Fibroblast of skin of abdomen (primary cell): Measurements from ENCODE around the gene MRTFB.

Experiments used
- DNase-seq: peaks from one replicate; pipeline ENCODE4 v3.0.0-alpha.2; 2013

The MRTFB gene

DNA sequence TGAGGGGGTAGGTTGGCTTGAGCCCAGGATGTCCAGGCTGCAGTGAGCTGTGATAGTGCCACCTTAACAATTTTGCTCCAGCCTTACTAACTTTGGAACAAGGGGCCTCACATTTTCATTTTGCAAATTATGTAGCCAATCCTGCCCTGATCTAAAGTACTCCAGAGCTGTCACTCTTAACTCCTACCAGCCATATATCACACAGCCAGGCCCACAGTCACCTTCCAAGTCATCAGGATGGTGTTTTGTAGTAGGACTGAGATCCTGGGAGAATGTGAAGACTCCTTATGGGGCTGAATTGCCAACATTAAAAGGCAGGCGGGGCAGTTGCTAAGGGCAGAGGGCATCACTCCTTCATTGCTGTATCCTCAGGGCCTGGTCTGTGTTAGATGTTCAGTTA, 243.0 kb downstream of the MRTFB start:
- no peak for DNase-seq

GRCh38 chr16:14315683-14316320, 244.7 kb downstream of the MRTFB start:
- no peak for DNase-seq
